Transverse colon (tissue), 4 donors: ENCODE measurements around the gene AKAP13.
"Not testable (repeated sequence)": the region's sequence is repeated elsewhere in the genome, so short reads cannot be mapped to it uniquely, and the experiment has no call there.

Experiments used
- CTCF ChIP-seq, 5 experiments: fragments of 200-600 bp in 3 of 5; fragments of 450-650 bp in 2 of 5; sonication (generic) in 3 of 5; IDR thresholded peaks; 1 replicate in 2 of 5; 2 replicates in 3 of 5; pipeline ENCODE4 v1.5.1; 2016 to 2017; ENCODE audit warnings: antibody characterized with exemption in 5 of 5, inconsistent platforms in 3 of 5, mild to moderate bottlenecking in 2 of 5, moderate library complexity in 1 of 5
- EP300 ChIP-seq: sonication (generic); formaldehyde crosslinking; IDR thresholded peaks from one replicate; pipeline ENCODE4 v1.6.1; 2017; ENCODE audit warnings: antibody characterized with exemption, low read depth
- POLR2AphosphoS5 ChIP-seq, 3 donors: sonication (generic); formaldehyde crosslinking; IDR thresholded peaks; one replicate each; pipeline ENCODE4 v1.6.1; 2016; ENCODE audit warnings: antibody characterized with exemption in 3 of 3

- not testable (repeated sequence) for TF ChIP-seq CTCF (IDR thresholded peaks at IDR 0.05); POLR2AphosphoS5 (IDR thresholded peaks at IDR 0.05); EP300
These were observed 285.3 kb downstream of the AKAP13 start for GRCh38 chr15:85665677-85666076.
